Activated CD8-positive, alpha-beta T cell treated with anti-CD3 and anti-CD28 coated beads for 36 hours (primary cell): ENCODE data around the gene CYP2C19. TPM values are rescaled to one million over a fixed set of nuclear protein-coding genes. Genes with fewer than 3 reads are reported as not detected.
"Not testable (repeated sequence)": the region's sequence is repeated elsewhere in the genome, so short reads cannot be mapped to it uniquely, and the experiment has no call there.

ENCODE experiments used
- ATAC-seq: fragments of 200-7000 bp; cut with Tn5 transposase; one replicate; pipeline ENCODE4 v1.10.0; 2021; ENCODE audit warnings: mild to moderate bottlenecking, moderate library complexity
- CTCF ChIA-PET: fragments of 350-600 bp; sonication (Branson Sonifier 250); formaldehyde crosslinking; loops from one replicate; lab custom pipeline; 2021; ENCODE audit warnings: antibody characterized with exemption; lab: Charles Lee
- POLR2A ChIA-PET: fragments of 350-600 bp; sonication (Branson Sonifier 250); formaldehyde crosslinking; loops from one replicate; lab custom pipeline; 2021; ENCODE audit warnings: antibody characterized with exemption; lab: Charles Lee
- DNase-seq: peaks from one replicate; pipeline ENCODE4 v3.0.0-alpha.2; 2020
- H3K27ac Mint-ChIP-seq: one replicate; pipeline ENCODE4 v1.8.0; 2021; ENCODE audit warnings: mild to moderate bottlenecking, mixed read lengths
- H3K27me3 Mint-ChIP-seq: one replicate; pipeline ENCODE4 v1.8.0; 2021; ENCODE audit warnings: mixed read lengths
- H3K36me3 Mint-ChIP-seq: one replicate; pipeline ENCODE4 v1.8.0; 2021; ENCODE audit warnings: low read depth, mixed read lengths
- H3K4me1 Mint-ChIP-seq: one replicate; pipeline ENCODE4 v1.8.0; 2021; ENCODE audit warnings: low read depth, mixed read lengths
- H3K4me3 Mint-ChIP-seq: one replicate; pipeline ENCODE4 v1.8.0; 2021; ENCODE audit warnings: mild to moderate bottlenecking, moderate library complexity, mixed read lengths
- H3K9me3 Mint-ChIP-seq: one replicate; pipeline ENCODE4 v1.8.0; 2021; ENCODE audit warnings: mixed read lengths
- intact Hi-C: fragments of 100-400 bp; cut with micrococcal nuclease; formaldehyde crosslinking; loops from one replicate; pipeline ENCODE4 v1.10.0; 2022
- total RNA-seq, 2 experiments: library from RNA; stranded (reverse); gene quantifications; one replicate each; pipeline ENCODE4 v1.2.3, GENCODE V29; 2021
- TF ChIP-seq, protein P1 (sequence below): fragments of 200-600 bp; IDR thresholded peaks from one replicate; pipeline ENCODE4 v1.8.0; 2022; ENCODE audit warnings: antibody characterized with exemption, mild to moderate bottlenecking

CYP2C19 gene
- total RNA-seq, 2 experiments from 2014 or later, result not detected

DNA sequence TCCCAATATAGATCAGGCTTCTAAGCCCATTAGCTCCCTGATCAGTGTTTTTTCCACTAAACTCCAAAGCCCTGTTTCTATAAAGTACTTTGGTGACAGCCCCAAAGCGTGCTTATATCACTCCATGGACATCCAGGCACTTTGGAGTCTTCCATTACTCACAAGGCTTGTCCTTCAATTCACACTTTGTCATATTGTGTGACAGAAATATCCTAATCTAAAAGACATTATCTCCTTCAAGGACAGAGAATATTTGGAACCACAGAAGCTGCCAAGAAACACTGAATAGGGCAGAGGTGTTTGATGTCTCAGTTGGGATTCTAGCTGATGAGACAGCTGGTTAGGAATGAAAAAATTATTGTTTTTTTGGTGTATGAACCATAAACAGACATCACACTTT, 18.4 kb downstream of the CYP2C19 start:
- POLR2A ChIA-PET, result no interaction called here
- DNase-seq (no peak), ATAC-seq (no peak)
- Mint-ChIP-seq H3K4me3 (no peak overlapping the region), H3K36me3 (no peaks in the 10 kb centered on the region), H3K9me3 (no peaks in the 10 kb centered on the region), H3K27ac (no peak overlapping the region), H3K4me1 (no peaks in the 10 kb centered on the region), H3K27me3 (no peaks in the 10 kb centered on the region)
- TF ChIP-seq, protein P1, sequence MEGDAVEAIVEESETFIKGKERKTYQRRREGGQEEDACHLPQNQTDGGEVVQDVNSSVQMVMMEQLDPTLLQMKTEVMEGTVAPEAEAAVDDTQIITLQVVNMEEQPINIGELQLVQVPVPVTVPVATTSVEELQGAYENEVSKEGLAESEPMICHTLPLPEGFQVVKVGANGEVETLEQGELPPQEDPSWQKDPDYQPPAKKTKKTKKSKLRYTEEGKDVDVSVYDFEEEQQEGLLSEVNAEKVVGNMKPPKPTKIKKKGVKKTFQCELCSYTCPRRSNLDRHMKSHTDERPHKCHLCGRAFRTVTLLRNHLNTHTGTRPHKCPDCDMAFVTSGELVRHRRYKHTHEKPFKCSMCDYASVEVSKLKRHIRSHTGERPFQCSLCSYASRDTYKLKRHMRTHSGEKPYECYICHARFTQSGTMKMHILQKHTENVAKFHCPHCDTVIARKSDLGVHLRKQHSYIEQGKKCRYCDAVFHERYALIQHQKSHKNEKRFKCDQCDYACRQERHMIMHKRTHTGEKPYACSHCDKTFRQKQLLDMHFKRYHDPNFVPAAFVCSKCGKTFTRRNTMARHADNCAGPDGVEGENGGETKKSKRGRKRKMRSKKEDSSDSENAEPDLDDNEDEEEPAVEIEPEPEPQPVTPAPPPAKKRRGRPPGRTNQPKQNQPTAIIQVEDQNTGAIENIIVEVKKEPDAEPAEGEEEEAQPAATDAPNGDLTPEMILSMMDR, result no peak
- intact Hi-C loops, result no loop called here
- CTCF ChIA-PET, result no interaction called here

DNA sequence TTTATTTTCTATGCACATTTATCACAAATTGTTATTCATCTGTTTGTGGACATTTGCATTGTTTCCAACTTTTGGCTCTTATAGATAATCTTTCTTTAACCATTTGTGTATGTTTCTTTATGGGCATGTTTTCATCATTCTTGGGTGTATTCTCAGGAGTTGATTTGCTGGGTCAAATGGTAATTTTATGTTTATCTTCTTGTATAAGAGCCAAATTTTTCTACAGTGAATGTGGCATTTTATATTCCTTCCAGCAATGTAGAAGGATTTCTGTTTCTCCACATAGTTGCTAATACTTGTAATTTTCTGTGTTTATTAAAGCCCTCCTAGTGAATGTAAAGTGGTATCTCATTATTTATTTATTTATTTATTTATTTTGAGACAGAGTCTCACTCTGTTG, 21.8 kb downstream of the CYP2C19 start:
- Mint-ChIP-seq H3K9me3 (peaks cover 3% of the 10 kb centered on the region), H3K4me1 (no peaks in the 10 kb centered on the region), H3K27ac (no peak overlapping the region), H3K27me3 (no peaks in the 10 kb centered on the region), H3K36me3 (no peaks in the 10 kb centered on the region), H3K4me3 (no peak overlapping the region)
- no peak for DNase-seq
- ChIA-PET CTCF (no interaction called here), POLR2A (no interaction called here)
- TF ChIP-seq, protein P1, result no peak
- intact Hi-C loops, result no loop called here
- no peak for ATAC-seq

DNA sequence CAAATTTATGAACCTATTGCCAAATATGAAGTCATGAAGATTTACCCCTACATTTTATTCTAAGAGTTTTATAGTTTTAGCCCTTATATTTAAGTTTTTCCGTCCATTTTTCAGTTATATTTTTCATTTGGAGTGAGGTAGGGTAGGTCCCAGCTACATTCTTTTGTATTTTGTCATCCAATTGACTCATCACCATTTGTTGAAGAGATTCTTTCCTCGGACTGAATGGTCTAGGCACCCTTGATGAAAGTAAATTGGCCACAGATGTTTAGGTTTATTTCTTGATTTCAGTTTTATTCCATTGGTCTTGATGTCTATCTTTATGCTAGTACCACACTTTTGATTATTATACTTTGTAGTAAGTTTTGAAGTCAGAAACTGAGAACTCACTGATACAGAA, 22.7 kb downstream of the CYP2C19 start:
- Mint-ChIP-seq H3K36me3 (no peaks in the 10 kb centered on the region), H3K27ac (no peak overlapping the region), H3K4me3 (no peak overlapping the region), H3K9me3 (peaks cover 3% of the 10 kb centered on the region), H3K4me1 (no peaks in the 10 kb centered on the region), H3K27me3 (no peaks in the 10 kb centered on the region)
- DNase-seq (no peak), ATAC-seq (no peak)
- POLR2A ChIA-PET, result no interaction called here
- TF ChIP-seq, protein P1, result no peak
- intact Hi-C loops, result no loop called here
- CTCF ChIA-PET, result no interaction called here

DNA sequence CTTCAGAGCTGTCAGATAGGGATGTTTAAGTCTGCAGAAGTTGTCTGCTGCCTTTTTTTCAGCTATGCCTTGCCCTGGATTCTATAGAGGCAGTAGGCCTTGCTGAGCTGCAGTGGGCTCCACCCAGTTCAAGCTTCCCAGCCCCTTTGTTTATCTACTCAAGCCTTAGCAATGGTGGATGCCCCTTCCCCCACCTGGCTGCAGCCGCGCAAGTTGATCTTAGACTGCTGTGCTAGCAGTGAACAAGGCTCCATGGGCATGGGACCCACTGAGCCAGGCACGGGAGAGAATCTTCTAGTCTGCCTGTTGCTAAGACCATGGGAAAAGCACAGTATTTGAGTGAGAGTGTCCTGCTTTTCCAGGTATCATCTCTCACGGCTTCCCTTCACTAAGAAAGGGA, 38.1 kb downstream of the CYP2C19 start:
- DNase-seq, H3K27me3 Mint-ChIP-seq, intact Hi-C loops, H3K36me3 Mint-ChIP-seq, POLR2A ChIA-PET, H3K27ac Mint-ChIP-seq, ATAC-seq, CTCF ChIA-PET, H3K4me3 Mint-ChIP-seq, H3K4me1 Mint-ChIP-seq: not testable (repeated sequence)
- peaks cover 13% of the 10 kb centered on the region for H3K9me3 Mint-ChIP-seq

DNA sequence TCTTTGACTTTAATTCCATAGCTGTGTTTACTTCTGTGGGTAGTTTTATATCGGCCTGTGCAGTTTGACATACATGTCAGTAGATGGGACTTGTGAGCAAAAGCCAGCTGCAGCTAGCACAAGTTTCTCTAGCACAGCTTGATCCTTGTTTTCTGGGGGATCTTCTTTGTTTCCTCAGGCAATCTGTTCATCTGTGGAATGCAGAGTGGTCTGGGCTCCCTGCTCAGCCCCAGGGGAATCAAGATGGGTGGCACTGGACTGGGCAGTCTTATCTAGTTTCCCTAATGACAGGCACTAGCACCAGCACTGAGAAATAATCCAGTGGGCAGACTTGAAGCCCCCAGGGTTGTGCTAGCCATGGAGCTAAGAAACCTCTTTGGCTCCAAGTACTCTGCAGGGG, 40.8 kb downstream of the CYP2C19 start:
- H3K27ac Mint-ChIP-seq, result no peak overlapping the region
- H3K9me3 Mint-ChIP-seq, result peaks cover 2% of the 10 kb centered on the region
- H3K4me1 Mint-ChIP-seq, result no peaks in the 10 kb centered on the region
- ATAC-seq (no peak), DNase-seq (no peak)
- no peak overlapping the region for H3K4me3 Mint-ChIP-seq
- ChIA-PET CTCF (no interaction called here), POLR2A (no interaction called here)
- no peaks in the 10 kb centered on the region for H3K27me3 Mint-ChIP-seq
- TF ChIP-seq, protein P1, result no peak
- intact Hi-C loops, result no loop called here
- H3K36me3 Mint-ChIP-seq, result no peaks in the 10 kb centered on the region

DNA sequence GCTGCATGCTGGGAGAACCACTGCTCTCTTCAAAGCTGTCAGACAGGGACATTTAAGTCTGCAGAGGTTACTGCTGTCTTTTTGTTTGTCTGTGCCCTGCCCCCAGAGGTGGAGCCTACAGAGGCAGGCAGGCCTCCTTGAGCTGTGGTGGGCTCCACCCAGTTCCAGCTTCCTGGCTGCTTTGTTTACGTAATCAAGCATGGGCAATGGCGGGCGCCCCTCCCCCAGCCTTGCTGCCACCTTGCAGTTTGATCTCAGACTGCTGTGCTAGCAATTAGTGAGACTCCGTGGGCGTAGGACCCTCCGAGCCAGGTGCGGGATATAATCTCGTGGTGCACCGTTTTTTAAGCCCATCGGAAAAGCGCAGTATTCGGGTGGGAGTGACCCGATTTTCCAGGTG, 67.5 kb downstream of the CYP2C19 start:
- ATAC-seq, H3K4me1 Mint-ChIP-seq, intact Hi-C loops, H3K27me3 Mint-ChIP-seq, H3K4me3 Mint-ChIP-seq, H3K27ac Mint-ChIP-seq, DNase-seq, H3K36me3 Mint-ChIP-seq, CTCF ChIA-PET, POLR2A ChIA-PET: not testable (repeated sequence)
- H3K9me3 Mint-ChIP-seq, result peaks cover 15% of the 10 kb centered on the region
